HepG2 (cell line): ENCODE results near the gene PLXNB2. TPM values are rescaled to one million over a fixed set of nuclear protein-coding genes. Genes with fewer than 3 reads are reported as not detected.

Source experiments
- ARNT ChIP-seq: fragments of 450-650 bp; IDR thresholded peaks from 2 replicates; pipeline ENCODE4 v1.6.1; 2017
- ATRX ChIP-seq: sonication (generic); formaldehyde crosslinking; IDR thresholded peaks from 2 replicates; pipeline ENCODE4 v1.4.0; 2020; ENCODE audit warnings: missing genetic modification reagents, borderline replicate concordance
- ELF1 ChIP-seq: sonication (generic); formaldehyde crosslinking; IDR thresholded peaks from 2 replicates; pipeline ENCODE4 v1.4.0; 2020; ENCODE audit warnings: missing genetic modification reagents
- EP300 ChIP-seq, 3 experiments: sonication (generic) in 1 of 3; formaldehyde crosslinking in 1 of 3; IDR thresholded peaks; 2 replicates each; pipeline versions ENCODE4 v1.5.1 to v1.6.1; 2011 to 2020; ENCODE audit warnings: low read depth in 2 of 3, low read length in 2 of 3, borderline replicate concordance in 1 of 3, improper control_type of control experiment in 1 of 3, mild to moderate bottlenecking in 1 of 3, missing genetic modification reagents in 1 of 3, moderate library complexity in 1 of 3
- ETV6 ChIP-seq: sonication (generic); formaldehyde crosslinking; conservative IDR thresholded peaks from 2 replicates; pipeline ENCODE4 v1.4.0; 2020; ENCODE audit warnings: missing genetic modification reagents
- NCOR1 ChIP-seq: fragments of 200-600 bp; sonication (generic); IDR thresholded peaks from 2 replicates; pipeline ENCODE4 v1.7.0; 2017; ENCODE audit warnings: antibody characterized with exemption, low read length, borderline replicate concordance
- NFKB2 ChIP-seq: sonication (generic); formaldehyde crosslinking; IDR thresholded peaks from 2 replicates; pipeline ENCODE4 v1.4.0; 2020; ENCODE audit warnings: missing genetic modification reagents, borderline replicate concordance
- SAP130 ChIP-seq: IDR thresholded peaks from 2 replicates; pipeline ENCODE4 v1.6.1; 2016; ENCODE audit warnings: low read depth
- SIX1 ChIP-seq: sonication (generic); formaldehyde crosslinking; IDR thresholded peaks from 2 replicates; pipeline ENCODE4 v1.4.0; 2020; ENCODE audit warnings: missing genetic modification reagents, borderline replicate concordance
- TAF1 ChIP-seq: sonication (generic); formaldehyde crosslinking; IDR thresholded peaks from 2 replicates; pipeline ENCODE4 v1.4.0; 2020; ENCODE audit warnings: missing genetic modification reagents
- TEAD3 ChIP-seq: optimal IDR thresholded peaks from 2 replicates; pipeline ENCODE3; 2016; ENCODE audit warnings: borderline replicate concordance
- XRCC5 ChIP-seq: fragments of 200-400 bp; formaldehyde crosslinking; optimal IDR thresholded peaks from 2 replicates; pipeline ENCODE3; 2017; ENCODE audit warnings: mild to moderate bottlenecking, low read length
- ZBTB20 ChIP-seq: sonication (generic); formaldehyde crosslinking; IDR thresholded peaks from 2 replicates; pipeline ENCODE4 v1.8.1; 2023; ENCODE audit warnings: missing genetic modification reagents, low read depth, mild to moderate bottlenecking, borderline replicate concordance
- ZBTB3 ChIP-seq: sonication (generic); formaldehyde crosslinking; IDR thresholded peaks from 2 replicates; pipeline ENCODE4 v1.4.0; 2020; ENCODE audit warnings: low read depth, mild to moderate bottlenecking, moderate library complexity, missing genetic modification reagents, borderline replicate concordance
- ZFP91 ChIP-seq: sonication (generic); formaldehyde crosslinking; IDR thresholded peaks from 2 replicates; pipeline ENCODE4 v1.9.0; 2022; ENCODE audit warnings: missing genetic modification reagents, mild to moderate bottlenecking, borderline replicate concordance
- ZKSCAN8 ChIP-seq: IDR thresholded peaks from 2 replicates; pipeline ENCODE4 v1.6.1; 2016; ENCODE audit warnings: borderline replicate concordance, missing genetic modification reagents, missing compliant biosample characterization
- ZNF83 ChIP-seq: sonication (generic); formaldehyde crosslinking; IDR thresholded peaks from 2 replicates; pipeline ENCODE4 v1.4.0; 2020; ENCODE audit warnings: missing genetic modification reagents, mild to moderate bottlenecking, borderline replicate concordance
- ZNF879 ChIP-seq: sonication (generic); formaldehyde crosslinking; IDR thresholded peaks from 2 replicates; pipeline ENCODE4 v1.8.1; 2023; ENCODE audit warnings: missing genetic modification reagents
- polyA plus RNA-seq, 8 experiments: library from polyadenylated mRNA; depleted of rRNA in 3 of 8; stranded (reverse) in 7 of 8; unstranded in 1 of 8; fragments of >200 nt; fragmentation: Illumina TruSeq in 4 of 8; extraction: Trizol in 4 of 8; gene quantifications; 2 replicates each; pipeline versions ENCODE4 v1.2.1 to v1.2.3, GENCODE V29; 2011 to 2016; ENCODE audit warnings: low read depth in 4 of 8, missing spikeins in 1 of 8, mixed read lengths in 1 of 8; ENCODE audit not compliant: insufficient read depth in 1 of 8
- total RNA-seq, 5 experiments: library from RNA; depleted of rRNA; stranded (reverse); fragments of >200 nt; fragmentation: Illumina TruSeq; extraction: Trizol; gene quantifications; 2 replicates each; pipeline ENCODE4 v1.2.3, GENCODE V29; 2016; ENCODE audit warnings: low read depth in 1 of 5
- TF ChIP-seq, protein P1 (sequence below): sonication (generic); formaldehyde crosslinking; conservative IDR thresholded peaks from 2 replicates; pipeline ENCODE4 v1.8.0; 2022; ENCODE audit warnings: low read depth, missing genetic modification reagents
- TF ChIP-seq, protein P2 (sequence below): sonication (generic); formaldehyde crosslinking; IDR thresholded peaks from 2 replicates; pipeline ENCODE4 v1.8.1; 2023; ENCODE audit warnings: missing genetic modification reagents, inconsistent platforms, borderline replicate concordance
- TF ChIP-seq, protein P3 (sequence below): sonication (generic); formaldehyde crosslinking; IDR thresholded peaks from 2 replicates; pipeline ENCODE4 v1.5.0; 2020; ENCODE audit warnings: missing genetic modification reagents
- TF ChIP-seq, protein P4 (sequence below), 2 experiments: sonication (generic) in 1 of 2; formaldehyde crosslinking in 1 of 2; IDR thresholded peaks; 2 replicates each; pipeline versions ENCODE4 v1.5.1 to v1.6.1; 2011 to 2020; ENCODE audit warnings: borderline replicate concordance in 1 of 2, low read depth in 1 of 2, low read length in 1 of 2, mild to moderate bottlenecking in 1 of 2, missing genetic modification reagents in 1 of 2, moderate library complexity in 1 of 2

The PLXNB2 gene
- total and polyA plus RNA-seq, 2 of the 13 experiments (the other 11 are each of a cell fraction or from before 2014, with no cell fraction given): 32.6 to 68.9 TPM

DNA sequence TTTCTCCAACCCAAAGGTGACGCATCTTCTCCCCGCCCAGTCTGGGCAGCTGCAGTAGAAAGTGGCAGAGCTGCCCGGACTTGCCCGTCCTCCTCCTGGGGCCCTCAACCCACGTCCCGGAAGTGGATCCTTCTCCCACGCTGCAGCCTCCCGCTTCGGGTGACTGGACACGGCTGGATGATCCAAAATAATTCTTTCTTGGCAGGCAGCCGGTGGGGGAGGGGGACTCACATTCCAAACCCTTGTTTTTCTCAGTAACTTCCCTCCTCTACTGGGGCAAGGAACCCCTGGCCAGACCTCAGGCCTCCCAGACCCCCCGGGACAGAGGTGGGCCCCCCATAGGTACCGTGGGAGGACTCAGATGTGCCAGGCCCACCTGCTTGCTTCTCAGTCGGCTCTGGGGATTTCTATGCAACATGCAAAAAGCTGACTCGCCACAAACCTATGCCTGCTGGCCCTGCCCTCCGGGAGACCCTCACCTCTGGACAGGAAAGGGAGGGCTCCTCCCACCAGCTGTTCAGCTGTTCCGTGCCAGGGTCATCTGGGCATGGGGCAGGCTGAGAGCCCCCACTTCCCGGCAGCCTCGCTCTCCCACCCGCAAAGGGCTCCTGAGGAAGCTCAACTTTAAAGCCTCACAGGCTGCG, 1.4 kb downstream of the PLXNB2 start (continued):
- TF ChIP-seq ZFP91 (CRISPR knock-in tag) (no peak), ELF1 (CRISPR knock-in tag) (peak; percentile 79), ETV6 (no peak), TEAD3 (CRISPR knock-in tag) (no peak), NFKB2 (CRISPR knock-in tag) (no peak; the same call in 1 of the 2 replicates), ZKSCAN8 (CRISPR knock-in tag) (no peak), XRCC5 (no peak), ZNF83 (no peak), ARNT (no peak), SIX1 (no peak; the same call in 1 of the 2 replicates), ZBTB3 (no peak), ZNF879 (CRISPR knock-in tag) (no peak), ATRX (CRISPR knock-in tag) (no peak), ZBTB20 (no peak), EP300 (IDR thresholded peaks at IDR 0.05; ENCODE audit: low read depth in 2 of 2, low read length in 2 of 2) (no peak), EP300 (CRISPR knock-in tag; IDR thresholded peaks at IDR 0.05; ENCODE audit: borderline replicate concordance) (no peak), SAP130 (peak; percentile 72), TAF1 (CRISPR knock-in tag) (peak; percentile 56), NCOR1 (no peak)
- TF ChIP-seq, protein P1, sequence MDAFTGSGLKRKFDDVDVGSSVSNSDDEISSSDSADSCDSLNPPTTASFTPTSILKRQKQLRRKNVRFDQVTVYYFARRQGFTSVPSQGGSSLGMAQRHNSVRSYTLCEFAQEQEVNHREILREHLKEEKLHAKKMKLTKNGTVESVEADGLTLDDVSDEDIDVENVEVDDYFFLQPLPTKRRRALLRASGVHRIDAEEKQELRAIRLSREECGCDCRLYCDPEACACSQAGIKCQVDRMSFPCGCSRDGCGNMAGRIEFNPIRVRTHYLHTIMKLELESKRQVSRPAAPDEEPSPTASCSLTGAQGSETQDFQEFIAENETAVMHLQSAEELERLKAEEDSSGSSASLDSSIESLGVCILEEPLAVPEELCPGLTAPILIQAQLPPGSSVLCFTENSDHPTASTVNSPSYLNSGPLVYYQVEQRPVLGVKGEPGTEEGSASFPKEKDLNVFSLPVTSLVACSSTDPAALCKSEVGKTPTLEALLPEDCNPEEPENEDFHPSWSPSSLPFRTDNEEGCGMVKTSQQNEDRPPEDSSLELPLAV (CRISPR knock-in tag): no peak
- TF ChIP-seq, protein P2, sequence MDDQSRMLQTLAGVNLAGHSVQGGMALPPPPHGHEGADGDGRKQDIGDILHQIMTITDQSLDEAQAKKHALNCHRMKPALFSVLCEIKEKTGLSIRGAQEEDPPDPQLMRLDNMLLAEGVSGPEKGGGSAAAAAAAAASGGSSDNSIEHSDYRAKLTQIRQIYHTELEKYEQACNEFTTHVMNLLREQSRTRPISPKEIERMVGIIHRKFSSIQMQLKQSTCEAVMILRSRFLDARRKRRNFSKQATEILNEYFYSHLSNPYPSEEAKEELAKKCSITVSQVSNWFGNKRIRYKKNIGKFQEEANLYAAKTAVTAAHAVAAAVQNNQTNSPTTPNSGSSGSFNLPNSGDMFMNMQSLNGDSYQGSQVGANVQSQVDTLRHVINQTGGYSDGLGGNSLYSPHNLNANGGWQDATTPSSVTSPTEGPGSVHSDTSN: no peak
- TF ChIP-seq, protein P3, sequence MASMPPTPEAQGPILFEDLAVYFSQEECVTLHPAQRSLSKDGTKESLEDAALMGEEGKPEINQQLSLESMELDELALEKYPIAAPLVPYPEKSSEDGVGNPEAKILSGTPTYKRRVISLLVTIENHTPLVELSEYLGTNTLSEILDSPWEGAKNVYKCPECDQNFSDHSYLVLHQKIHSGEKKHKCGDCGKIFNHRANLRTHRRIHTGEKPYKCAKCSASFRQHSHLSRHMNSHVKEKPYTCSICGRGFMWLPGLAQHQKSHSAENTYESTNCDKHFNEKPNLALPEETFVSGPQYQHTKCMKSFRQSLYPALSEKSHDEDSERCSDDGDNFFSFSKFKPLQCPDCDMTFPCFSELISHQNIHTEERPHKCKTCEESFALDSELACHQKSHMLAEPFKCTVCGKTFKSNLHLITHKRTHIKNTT (CRISPR knock-in tag): no peak
- TF ChIP-seq, protein P4, sequence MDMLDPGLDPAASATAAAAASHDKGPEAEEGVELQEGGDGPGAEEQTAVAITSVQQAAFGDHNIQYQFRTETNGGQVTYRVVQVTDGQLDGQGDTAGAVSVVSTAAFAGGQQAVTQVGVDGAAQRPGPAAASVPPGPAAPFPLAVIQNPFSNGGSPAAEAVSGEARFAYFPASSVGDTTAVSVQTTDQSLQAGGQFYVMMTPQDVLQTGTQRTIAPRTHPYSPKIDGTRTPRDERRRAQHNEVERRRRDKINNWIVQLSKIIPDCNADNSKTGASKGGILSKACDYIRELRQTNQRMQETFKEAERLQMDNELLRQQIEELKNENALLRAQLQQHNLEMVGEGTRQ (IDR thresholded peaks at IDR 0.05; ENCODE audit: low read depth, low read length): no peak
- TF ChIP-seq, protein P4 (CRISPR knock-in tag; IDR thresholded peaks at IDR 0.05; ENCODE audit: borderline replicate concordance): no peak
